ENCODE measurements around the gene STK11IP. TPM values are rescaled to one million over a fixed set of nuclear protein-coding genes. Genes with fewer than 3 reads are reported as not detected.

Gene STK11IP
- total RNA-seq, 1 donor from 2014 or later = 47.7 TPM

DNA sequence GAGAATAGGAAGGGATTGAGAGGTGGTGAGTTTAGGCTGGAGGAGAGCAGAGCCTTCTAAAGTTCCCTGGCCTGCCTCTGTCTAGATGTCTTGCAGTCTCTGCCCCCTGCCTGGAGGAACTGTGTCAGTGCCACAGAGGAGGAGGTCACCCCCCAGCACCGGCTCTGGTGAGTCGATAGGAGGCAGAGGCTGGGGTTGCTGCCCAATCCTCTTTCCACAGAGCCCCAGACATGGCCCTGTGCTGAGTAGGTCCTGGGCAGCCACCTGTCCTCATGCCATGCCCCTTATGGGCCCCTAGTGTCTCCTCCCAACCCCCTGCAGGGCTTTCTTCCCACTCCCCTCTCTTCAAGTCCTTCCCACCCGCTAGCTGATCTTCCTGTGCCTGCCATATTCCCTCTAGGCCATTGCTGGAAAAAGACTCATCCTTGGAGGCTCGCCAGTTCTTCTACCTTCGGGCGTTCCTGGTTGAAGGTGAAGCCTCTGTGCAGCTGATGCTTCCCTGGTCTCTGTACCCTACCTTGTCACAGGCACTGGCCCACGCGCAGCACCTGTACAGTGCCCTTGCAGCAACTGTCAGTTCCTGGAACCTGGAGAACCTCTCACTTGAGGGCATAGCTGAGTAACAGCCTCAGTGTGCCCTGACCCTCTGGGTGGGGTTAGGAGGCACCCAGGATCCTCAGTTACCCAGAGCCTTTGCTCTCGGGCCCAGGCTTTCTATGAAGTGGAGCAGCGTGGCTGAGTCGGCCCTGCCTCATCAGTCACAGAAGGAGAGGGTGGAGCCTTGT, 16.6 kb downstream of the STK11IP start:
- Mint-ChIP-seq H3K27me3 (ENCODE audit: low read depth) (no peaks in the 10 kb centered on the region), H3K9me3 (no peaks in the 10 kb centered on the region), H3K4me1 (no peaks in the 10 kb centered on the region), H3K27ac (no peak overlapping the region), H3K36me3 (peaks cover 20% of the 10 kb centered on the region), H3K4me3 (no peak overlapping the region)
- DNase-seq (ENCODE audit: low spot score in 2 of 2, unreplicated experiment in 2 of 2) = no peak
- TF ChIP-seq CTCF (IDR thresholded peaks at IDR 0.05; ENCODE audit: unreplicated experiment) = no peak

DNA sequence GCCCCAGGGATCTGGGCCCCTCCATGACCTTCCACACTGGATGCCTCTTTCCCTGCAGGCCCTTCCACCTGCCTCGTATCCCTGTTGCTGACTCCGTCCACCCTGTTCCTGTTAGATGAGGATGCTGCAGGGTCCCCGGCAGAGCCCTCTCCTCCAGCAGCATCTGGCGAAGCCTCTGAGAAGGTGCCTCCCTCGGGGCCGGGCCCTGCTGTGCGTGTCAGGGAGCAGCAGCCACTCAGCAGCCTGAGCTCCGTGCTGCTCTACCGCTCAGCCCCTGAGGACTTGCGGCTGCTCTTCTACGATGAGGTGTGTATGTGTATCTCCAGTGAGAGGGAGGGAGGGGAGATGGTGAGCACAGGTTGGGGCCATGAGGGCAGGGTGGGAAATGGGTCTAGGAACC, 17.4 kb downstream of the STK11IP start:
- Mint-ChIP-seq H3K27me3 (ENCODE audit: low read depth) (no peaks in the 10 kb centered on the region), H3K36me3 (peaks cover 19% of the 10 kb centered on the region), H3K9me3 (no peaks in the 10 kb centered on the region), H3K27ac (no peak overlapping the region), H3K4me1 (no peaks in the 10 kb centered on the region), H3K4me3 (no peak overlapping the region)
- DNase-seq (ENCODE audit: low spot score in 2 of 2, unreplicated experiment in 2 of 2) = no peak
- TF ChIP-seq CTCF (IDR thresholded peaks at IDR 0.05; ENCODE audit: unreplicated experiment) = no peak

DNA sequence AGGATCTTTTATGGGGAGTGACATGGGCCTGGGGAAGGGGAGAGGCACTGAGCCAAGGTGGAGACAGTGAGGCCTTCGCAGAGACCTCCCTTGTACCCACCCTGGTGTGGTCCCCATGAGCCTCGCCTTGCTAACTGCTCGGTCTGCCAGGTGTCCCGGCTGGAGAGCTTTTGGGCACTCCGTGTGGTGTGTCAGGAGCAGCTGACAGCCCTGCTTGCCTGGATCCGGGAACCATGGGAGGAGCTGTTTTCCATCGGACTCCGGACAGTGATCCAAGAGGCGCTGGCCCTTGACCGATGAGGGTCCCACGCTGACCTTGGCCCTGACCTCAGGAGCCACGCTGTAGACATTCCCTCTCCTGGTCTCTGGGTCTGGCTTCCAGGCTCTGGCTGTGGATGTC, 18.2 kb downstream of the STK11IP start:
- no peak for TF ChIP-seq CTCF (IDR thresholded peaks at IDR 0.05; ENCODE audit: unreplicated experiment)
- Mint-ChIP-seq H3K27ac (no peak overlapping the region), H3K4me1 (no peaks in the 10 kb centered on the region), H3K36me3 (peaks cover 16% of the 10 kb centered on the region), H3K4me3 (no peak overlapping the region), H3K9me3 (no peaks in the 10 kb centered on the region), H3K27me3 (ENCODE audit: low read depth) (no peaks in the 10 kb centered on the region)
- no peak for DNase-seq (ENCODE audit: low spot score in 2 of 2, unreplicated experiment in 2 of 2)

- no peak overlapping the region for H3K4me3 Mint-ChIP-seq
- no peaks in the 10 kb centered on the region for H3K9me3 Mint-ChIP-seq
- H3K4me1 Mint-ChIP-seq = no peaks in the 10 kb centered on the region
- peaks cover 12% of the 10 kb centered on the region for H3K36me3 Mint-ChIP-seq
- no peaks in the 10 kb centered on the region for H3K27me3 Mint-ChIP-seq (ENCODE audit: low read depth)
- no peak for DNase-seq (ENCODE audit: low spot score in 2 of 2, unreplicated experiment in 2 of 2)
- no peak for TF ChIP-seq CTCF (IDR thresholded peaks at IDR 0.05; ENCODE audit: unreplicated experiment)
- no peak overlapping the region for H3K27ac Mint-ChIP-seq
Observed at GRCh38 chr2:219616550-219616949, 18.9 kb downstream of the STK11IP start.

DNA sequence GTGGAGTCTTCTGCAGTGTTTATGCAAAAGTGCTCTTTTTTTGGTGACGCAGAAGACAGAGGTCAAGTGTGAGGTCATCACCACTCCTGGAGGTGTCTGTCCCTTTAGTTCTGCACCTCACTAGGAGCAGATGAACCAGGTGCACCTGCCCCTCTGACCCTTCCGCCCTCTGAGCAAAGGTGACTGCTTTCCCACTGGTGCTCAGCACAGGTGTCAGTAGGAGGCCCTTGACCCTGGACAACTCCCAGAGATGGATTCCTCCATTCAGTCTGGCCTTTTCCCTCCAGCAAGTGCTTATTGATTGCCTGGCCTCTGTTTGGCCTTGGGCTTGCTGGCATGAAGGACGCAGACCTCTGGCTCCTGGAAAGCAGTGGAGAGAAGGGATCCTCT, 21.1 kb downstream of the STK11IP start:
- H3K27ac Mint-ChIP-seq = no peak overlapping the region
- no peaks in the 10 kb centered on the region for H3K9me3 Mint-ChIP-seq
- no peak for TF ChIP-seq CTCF (IDR thresholded peaks at IDR 0.05; ENCODE audit: unreplicated experiment)
- H3K36me3 Mint-ChIP-seq = peaks cover 8% of the 10 kb centered on the region
- no peak overlapping the region for H3K4me3 Mint-ChIP-seq
- no peaks in the 10 kb centered on the region for H3K4me1 Mint-ChIP-seq
- peaks cover 4% of the 10 kb centered on the region for H3K27me3 Mint-ChIP-seq (ENCODE audit: low read depth)
- DNase-seq (ENCODE audit: low spot score in 2 of 2, unreplicated experiment in 2 of 2) = no peak

Data from mesothelial cell of epicardium (in vitro differentiated cells).